LNCAP (cell line): ENCODE measurements around the gene MEF2C.

Experiments used
- CTCF ChIP-seq: fragments of 450-650 bp; IDR thresholded peaks from 2 replicates; pipeline ENCODE4 v1.5.1; 2017; ENCODE audit warnings: mild to moderate bottlenecking

MEF2C gene

DNA sequence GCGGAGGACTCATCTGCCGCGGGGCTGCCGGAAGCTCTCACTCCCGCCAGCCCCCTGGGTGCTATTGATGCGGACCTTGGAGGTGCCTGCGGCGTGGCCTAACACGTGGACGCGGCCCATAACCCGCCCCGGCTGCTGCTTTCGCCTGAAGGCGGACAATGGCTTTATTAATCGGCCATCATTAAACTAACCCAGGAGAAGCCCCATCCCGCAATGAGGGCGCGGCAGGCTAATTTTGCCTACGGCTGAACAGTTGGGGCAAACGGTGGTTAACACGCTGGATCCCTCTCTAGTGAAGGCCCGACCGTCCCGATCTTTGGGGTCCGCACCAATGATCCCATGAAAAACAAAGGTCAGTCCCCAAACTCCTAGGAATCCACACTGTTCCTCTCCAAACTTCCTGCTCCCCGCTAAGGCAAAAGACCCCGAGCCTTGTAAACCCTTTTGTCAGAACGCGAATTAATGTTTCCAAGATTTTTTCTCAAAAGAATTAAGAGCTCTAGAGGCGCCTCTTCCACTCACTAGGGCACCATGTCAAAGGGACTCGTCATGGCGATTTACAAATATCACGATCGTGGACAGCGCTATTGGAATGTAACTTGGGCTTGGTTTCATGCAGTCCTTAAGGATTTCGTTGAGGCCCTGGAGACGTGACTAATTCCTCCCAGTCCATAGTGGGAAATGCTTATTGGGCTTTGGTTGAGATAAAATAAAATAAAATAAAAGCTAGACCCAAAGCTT is 193.1 kb downstream of the MEF2C start:
- no peak for TF ChIP-seq CTCF

- TF ChIP-seq CTCF, result no peak
Measured at GRCh38 chr5:88688984-88689667, 193.9 kb downstream of the MEF2C start.

GRCh38 chr5:88688156-88688983 is 194.6 kb downstream of the MEF2C start:
- TF ChIP-seq CTCF, result no peak

- no peak for TF ChIP-seq CTCF
Measured at GRCh38 chr5:88687373-88687911, 195.5 kb downstream of the MEF2C start.

DNA sequence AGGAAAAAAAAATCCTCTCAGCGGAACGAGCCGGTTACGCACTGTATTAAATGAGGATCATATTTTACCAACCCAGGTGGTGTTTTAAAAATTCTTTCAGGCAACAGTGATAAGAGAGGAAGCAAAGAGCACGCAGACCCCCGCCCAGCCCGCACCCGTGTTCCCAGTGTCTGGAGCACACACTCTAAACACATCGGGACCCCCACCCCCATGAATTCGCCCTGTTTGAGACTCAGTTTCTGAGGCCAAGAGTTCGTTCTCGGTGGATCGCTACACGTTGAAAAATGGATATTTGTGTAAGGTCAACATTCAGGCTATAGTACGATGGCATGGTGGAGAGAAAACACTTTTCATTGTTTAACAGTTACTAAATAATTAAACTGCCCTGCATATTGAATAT is 196.3 kb downstream of the MEF2C start:
- no peak for TF ChIP-seq CTCF

DNA sequence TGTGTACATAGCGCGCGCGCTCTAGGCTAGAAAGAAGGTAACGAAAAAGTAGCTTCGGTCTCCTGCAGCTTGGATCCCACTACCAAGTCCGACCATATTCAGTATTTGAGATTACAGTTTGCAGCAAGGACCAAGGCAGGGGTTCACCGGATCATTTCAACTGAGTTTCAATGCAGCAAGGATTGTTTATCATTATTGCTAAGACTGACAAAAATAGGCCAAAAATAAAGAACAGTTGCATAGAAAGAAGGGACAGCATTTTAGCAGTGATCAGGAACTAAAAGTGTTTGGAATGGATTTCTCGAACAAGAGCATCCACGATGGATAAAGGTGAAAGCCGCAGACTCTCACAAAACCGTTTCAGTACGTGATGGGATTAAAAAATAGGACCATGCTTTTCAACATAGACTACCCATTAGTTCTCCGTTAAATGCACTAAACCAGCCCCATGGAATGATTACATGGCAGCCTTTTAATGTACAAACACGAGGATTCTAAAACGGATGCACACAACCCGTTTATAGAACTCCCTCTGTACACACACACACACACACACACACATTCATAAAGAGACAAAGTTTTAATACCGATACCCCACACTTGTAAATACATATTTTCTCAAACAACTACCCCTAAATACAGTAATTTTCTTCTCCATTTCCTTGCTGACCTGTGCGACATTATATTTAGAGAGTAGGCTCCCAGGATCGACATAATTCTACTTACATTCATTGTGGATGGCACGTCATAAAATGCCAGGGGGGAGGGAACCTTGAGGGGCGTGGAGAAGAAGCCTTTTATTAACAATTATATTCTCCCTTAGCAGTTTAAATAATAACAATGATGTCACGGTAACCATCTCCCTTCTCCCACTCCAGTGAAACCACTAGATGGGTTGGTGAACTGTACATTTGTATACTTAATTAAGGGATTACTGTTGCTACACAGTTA is 197.1 kb downstream of the MEF2C start:
- no peak for TF ChIP-seq CTCF
